NK-92 treated with Interleukin-12 subunit alpha and Interleukin-12 subunit beta, amount 100 ng/mL, for 24 hours (cell line): ENCODE results near the gene EYA2.

Experiments
- DNase-seq: peaks from one replicate; lab custom pipeline; 2025; lab: John Stamatoyannopoulos, UW

EYA2 gene

DNA sequence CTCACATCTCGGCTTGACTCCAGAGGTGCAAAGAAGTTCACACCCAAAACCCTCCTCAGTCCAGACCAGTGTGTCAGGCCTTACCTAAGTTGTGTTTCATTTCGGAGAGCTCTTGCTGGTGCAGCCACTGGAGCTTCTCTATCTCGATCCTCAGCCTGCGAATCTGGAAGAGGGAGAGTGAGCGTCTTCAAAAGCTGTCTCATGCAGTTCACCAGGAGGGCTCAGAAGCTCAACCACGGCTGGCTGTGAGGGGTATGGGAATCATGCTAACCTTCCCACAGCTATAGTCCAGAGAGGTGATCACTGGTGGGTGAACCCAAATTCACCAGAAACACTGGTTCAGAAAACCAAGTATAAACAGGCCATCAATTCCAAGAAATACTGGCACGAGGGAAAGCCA is 332.5 kb downstream of the EYA2 start:
- DNase-seq = no peak

DNA sequence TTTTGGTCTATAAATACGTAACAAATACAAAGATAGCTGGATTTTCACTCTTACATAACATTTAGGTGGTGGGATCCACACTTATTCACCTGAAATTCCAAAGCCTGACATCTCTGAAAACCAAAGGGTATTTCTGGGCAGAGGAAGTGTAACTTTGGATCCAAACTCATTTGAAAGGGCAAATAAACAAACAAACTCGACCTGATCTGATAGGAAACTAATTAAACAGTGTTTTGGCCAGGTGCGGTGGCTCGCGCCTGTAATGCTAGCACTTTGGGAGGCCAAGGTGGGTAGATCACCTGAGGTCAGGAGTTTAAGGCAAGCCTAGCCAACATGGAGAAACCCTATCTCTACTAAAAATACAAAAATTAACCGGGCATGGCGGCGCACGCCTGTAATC is 332.9 kb downstream of the EYA2 start:
- DNase-seq = no peak

DNA sequence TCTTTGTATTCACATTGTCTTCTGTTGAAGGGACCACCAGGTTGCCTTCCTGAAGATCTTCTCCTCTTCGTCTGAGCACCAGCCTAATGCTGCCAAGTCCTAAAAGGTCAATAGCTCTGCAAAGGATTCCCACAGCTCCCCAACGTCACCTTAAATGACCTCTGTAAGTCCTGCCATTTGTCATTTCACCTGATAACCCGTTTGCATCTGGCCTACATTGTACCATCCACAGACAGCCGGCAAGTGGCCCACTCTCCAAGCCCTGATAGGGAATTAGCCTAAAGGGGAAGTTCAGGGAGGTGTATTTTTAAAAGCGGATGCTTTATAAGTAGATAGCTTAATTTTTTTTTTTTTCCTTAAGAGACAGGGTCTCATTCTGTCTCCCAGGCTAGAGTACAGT is 334.0 kb downstream of the EYA2 start:
- DNase-seq = no peak

DNA sequence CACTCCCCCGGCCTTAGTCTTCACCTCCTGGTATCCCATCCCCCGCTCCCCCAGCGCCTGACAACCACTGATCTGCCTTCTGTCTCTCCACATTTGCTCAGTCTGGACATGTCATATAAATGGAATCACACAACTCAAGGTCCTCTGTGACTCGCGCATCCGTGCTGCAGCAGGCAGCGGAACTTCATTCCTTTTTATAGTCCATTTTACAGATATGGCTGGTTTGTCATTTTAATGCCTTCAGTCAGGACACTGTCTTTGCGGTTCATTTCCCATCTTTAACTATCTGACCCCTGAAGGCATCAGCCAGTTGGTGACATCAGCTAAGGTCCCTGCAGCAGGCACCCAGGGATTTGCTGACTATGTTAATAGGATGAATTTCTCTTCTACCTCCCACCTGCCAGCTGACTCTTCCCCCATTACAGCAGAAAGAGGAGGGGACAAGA is 336.2 kb downstream of the EYA2 start:
- DNase-seq = no peak

DNA sequence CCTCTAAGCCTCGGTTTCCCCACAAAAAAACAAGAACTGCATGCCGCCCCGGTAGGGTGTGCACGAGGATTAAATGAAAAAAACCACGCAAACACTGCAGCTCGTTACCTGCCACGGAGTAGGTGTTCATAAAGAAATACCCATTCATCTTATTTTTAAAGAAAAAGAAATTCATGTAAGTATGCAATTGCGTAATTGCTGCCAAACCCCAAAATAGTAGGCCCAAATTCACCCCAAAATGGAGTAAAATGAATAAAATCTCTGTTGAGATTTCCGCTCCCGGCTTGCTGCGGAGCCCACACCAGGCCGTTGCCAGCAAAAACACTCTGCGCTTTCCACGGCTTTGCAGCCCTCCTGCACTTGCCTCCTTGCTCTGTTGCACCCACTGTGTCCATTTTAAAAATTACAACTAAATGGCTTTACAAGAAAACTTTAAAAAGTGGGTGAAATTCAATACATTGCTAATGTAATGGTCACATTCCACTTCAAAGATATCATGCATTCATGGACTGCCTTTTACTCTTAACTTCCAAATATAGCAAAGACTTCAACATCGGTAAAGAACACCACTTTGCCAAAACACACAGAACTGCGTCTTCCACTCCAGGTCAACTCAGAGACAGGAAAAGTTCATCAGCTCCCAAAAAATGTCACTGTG is 336.9 kb downstream of the EYA2 start:
- DNase-seq = no peak

DNA sequence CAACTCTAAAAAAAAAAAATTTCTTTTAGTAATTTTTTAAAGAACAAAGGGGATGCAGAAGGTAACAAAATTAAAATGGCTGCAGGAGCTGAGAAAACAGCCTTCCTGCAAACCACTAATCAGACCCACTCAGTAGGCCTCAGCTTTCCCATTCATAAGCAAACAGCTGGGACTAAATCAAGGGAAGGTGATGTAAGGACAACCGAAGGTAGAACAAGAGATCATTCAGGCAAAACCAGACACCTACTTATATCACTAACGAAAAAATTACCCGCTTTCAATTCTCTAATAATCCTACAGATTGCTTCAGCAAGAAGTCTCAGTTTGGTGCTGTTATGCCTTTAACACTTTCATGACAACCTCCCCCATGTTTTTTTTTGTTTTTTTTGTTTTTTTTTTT is 337.9 kb downstream of the EYA2 start:
- no peak for DNase-seq

DNA sequence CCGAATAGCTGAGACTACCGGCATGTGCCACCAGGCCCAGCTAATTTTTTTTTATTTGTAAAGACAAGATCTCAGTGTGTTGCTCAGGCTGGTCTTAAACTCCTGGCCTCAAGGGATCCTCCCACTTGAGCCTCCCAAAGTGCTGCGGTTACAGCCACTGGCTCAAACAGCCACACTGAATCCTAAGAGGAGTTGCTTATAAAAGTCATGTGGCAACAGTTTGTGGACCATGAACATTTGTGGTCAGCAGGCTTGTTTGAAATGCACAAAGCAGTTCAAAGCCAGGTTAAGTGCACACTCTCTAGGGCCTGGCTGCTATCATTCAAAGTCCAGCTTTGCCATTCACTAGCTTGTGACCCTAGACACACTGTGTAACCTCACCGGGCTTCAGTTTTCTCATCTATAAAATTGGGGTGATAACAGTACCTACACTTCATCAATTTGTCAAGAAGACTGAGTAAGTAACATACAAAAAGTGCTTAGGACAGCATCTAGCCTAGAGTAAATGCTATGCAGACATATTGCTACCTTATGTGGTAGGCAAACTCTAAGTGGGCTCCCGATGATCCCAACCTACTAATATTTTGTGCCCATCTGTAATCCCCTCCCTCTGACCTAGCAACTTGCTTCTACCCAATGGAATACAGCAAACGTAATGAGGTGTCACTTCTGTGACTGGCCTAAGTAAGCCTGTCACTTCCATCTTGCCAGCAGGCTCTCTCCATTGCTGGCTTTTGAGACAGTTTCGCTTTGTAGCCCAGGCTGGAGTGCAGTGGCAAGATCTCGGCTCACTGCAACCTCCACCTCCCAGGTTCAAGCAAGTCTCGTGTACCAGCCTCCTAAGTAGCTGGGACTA is 338.9 kb downstream of the EYA2 start:
- no peak for DNase-seq

DNA sequence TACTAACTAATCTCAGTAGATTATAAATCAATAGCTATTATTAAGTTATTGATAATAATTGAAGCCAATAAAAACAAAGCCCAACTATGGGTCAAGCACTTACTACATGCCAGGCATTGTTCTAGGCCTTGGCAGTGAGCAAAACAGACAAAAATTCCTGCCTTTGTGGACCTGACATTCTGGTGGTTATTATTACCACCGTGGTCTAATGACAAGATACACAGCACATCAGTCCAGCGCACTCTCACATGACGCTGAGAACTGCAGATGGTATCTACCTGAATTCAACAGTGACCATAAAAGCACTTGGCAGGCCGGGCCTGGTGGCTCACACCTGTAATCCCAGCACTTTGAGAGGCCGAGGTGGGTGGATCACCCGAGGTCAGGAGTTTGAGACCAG is 340.5 kb downstream of the EYA2 start:
- DNase-seq = no peak

DNA sequence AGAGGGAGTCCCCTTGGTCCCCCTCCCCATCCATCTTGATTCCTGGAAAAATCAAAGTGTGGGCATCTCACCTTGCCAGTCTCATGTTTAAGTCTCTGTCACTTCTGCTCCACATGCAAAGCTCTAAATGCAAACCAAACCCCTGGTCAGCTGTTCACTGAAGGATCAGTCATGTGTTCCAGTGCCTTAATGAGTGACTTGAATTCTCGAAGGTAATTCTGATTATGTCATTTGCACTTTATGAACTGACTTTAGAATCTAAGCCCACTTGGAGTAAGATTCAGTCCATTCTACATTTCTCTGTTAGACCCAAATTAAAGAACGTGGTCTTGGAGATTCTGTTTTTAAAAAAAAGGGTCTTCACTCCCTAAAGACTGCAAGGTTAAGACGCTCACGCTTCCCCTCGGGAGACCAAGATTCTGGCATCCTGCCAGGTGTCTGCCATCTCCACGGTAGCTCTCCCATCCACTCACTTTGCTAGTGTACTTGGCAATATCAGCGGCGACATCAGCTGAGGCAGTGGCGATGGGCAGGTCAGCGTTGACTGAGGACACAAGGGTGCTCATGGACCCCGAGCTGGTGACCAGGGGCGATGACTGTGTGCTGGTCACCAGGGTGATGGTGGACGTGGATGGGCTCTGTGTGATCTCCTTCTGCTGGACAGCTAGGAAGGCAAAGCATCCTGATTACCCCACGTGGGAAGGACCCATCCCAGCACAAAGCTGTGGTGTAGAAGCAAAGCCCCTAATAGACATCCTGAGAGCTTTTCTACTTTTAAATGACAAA is 341.4 kb downstream of the EYA2 start:
- DNase-seq = no peak

DNA sequence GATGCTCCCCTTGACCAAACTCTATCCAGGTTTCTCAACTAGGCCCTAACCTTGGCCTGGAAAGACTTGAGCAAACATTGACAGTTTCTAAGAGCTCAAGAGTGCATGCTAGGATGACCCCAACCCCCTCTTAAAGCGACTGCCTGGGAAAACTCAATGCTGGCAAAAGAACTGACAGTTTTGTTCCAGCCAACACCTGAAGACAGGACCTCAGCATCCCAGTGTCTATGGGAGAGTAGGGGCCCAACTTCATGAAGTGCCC is 341.9 kb downstream of the EYA2 start:
- DNase-seq = no peak

DNA sequence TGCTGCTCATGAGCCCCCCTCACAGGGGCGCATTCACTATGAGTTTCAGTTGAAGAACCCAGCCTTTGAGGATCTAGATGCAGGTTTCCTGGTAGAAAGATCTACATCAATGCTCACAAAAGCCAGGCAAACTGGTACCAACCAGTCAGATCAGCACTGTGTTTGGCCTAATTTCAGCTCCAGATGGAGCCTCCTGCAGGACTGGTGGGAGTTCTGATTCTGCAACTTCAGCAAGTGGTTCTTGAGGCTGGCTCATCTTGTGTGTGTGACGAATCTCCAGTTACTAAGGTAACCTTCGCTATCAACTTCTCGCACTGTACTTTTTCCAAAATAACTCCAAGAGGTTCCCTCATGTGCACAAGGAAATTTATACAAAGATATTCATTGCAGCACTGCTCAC is 343.1 kb downstream of the EYA2 start:
- no peak for DNase-seq
